ENCODE data around the gene P2RX3.

The P2RX3 gene

GRCh38 chr11:57347336-57347735 is 9.2 kb downstream of the P2RX3 start:
- no peak for DNase-seq (ENCODE audit: low read depth)
- no peak for TF ChIP-seq CTCF (IDR thresholded peaks at IDR 0.05; ENCODE audit: control insufficient read depth, insufficient read depth, low read depth, low read length, missing control alignments)
- H3K4me3 ChIP-seq (ENCODE audit: control insufficient read depth, low read depth, low read length), result no peak overlapping the region

- no peak for TF ChIP-seq CTCF (IDR thresholded peaks at IDR 0.05; ENCODE audit: control insufficient read depth, insufficient read depth, low read depth, low read length, missing control alignments)
- H3K4me3 ChIP-seq (ENCODE audit: control insufficient read depth, low read depth, low read length), result no peak overlapping the region
- no peak for DNase-seq (ENCODE audit: low read depth)
Observed at GRCh38 chr11:57348052-57348451, 9.9 kb downstream of the P2RX3 start.

GRCh38 chr11:57348636-57349313 is 10.6 kb downstream of the P2RX3 start:
- TF ChIP-seq CTCF (IDR thresholded peaks at IDR 0.05; ENCODE audit: control insufficient read depth, insufficient read depth, low read depth, low read length, missing control alignments), result no peak
- H3K4me3 ChIP-seq (ENCODE audit: control insufficient read depth, low read depth, low read length), result no peak overlapping the region
- DNase-seq (ENCODE audit: low read depth), result no peak

GRCh38 chr11:57349491-57350274 is 11.5 kb downstream of the P2RX3 start:
- TF ChIP-seq CTCF (IDR thresholded peaks at IDR 0.05; ENCODE audit: control insufficient read depth, insufficient read depth, low read depth, low read length, missing control alignments), result peak; percentile 88
- H3K4me3 ChIP-seq (ENCODE audit: control insufficient read depth, low read depth, low read length), result no peak overlapping the region
- no peak for DNase-seq (ENCODE audit: low read depth)

GRCh38 chr11:57353036-57353435 is 14.9 kb downstream of the P2RX3 start:
- no peak for TF ChIP-seq CTCF (IDR thresholded peaks at IDR 0.05; ENCODE audit: control insufficient read depth, insufficient read depth, low read depth, low read length, missing control alignments)
- no peak overlapping the region for H3K4me3 ChIP-seq (ENCODE audit: control insufficient read depth, low read depth, low read length)
- no peak for DNase-seq (ENCODE audit: low read depth)

- no peak overlapping the region for H3K4me3 ChIP-seq (ENCODE audit: control insufficient read depth, low read depth, low read length)
- TF ChIP-seq CTCF (IDR thresholded peaks at IDR 0.05; ENCODE audit: control insufficient read depth, insufficient read depth, low read depth, low read length, missing control alignments), result no peak
- no peak for DNase-seq (ENCODE audit: low read depth)
Observed at GRCh38 chr11:57353446-57353845, 15.3 kb downstream of the P2RX3 start.

Data from AG09309 (cell line).